ENCODE results near the gene ACTC1. TPM values are rescaled to one million over a fixed set of nuclear protein-coding genes. Genes with fewer than 3 reads are reported as not detected.

Gene ACTC1
- polyA plus RNA-seq, 1 donor (not counting 4 experiments of a cell fraction or from before 2014, with no cell fraction given) = not detected

GRCh38 chr15:34794590-34795206 is 651 bp downstream of the ACTC1 start:
- H3K4me2 ChIP-seq (ENCODE audit: control insufficient read depth, extremely low read depth, insufficient read depth, low read depth, low read length) = no peak overlapping the region
- H3K4me3 ChIP-seq (ENCODE audit: control insufficient read depth in 2 of 3, extremely low read depth in 1 of 3, insufficient read depth in 2 of 3, low read depth in 1 of 3, low read length in 3 of 3) = peak overlapping the region in 1 of 3 experiments; percentile 28
- H3K36me3 ChIP-seq (ENCODE audit: control insufficient read depth in 2 of 2, extremely low read depth in 1 of 2, insufficient read depth in 2 of 2, low read length in 2 of 2) = no peaks in the 10 kb centered on the region
- no peak overlapping the region for H2AFZ ChIP-seq (ENCODE audit: control insufficient read depth, low read length)
- H3K9me1 ChIP-seq (ENCODE audit: control insufficient read depth, extremely low read depth, insufficient read depth, low read length) = no peaks in the 10 kb centered on the region
- dilution Hi-C loops (cut with MboI; ENCODE audit: extremely low pct_ligation_motif_present, low sequenced_read_pairs) = no loop called here
- DNase-seq (ENCODE audit: low read depth, low spot score) (no peak), FAIRE-seq (no peak)
- no peaks in the 10 kb centered on the region for H4K20me1 ChIP-seq (ENCODE audit: control insufficient read depth, extremely low read depth, insufficient read depth, low read length)
- H3K9me3 ChIP-seq (ENCODE audit: control insufficient read depth, low read depth, low read length) = no peaks in the 10 kb centered on the region
- no peaks in the 10 kb centered on the region for H3K79me2 ChIP-seq (ENCODE audit: control insufficient read depth, insufficient read depth, low read length)
- TF ChIP-seq CTCF (optimal IDR thresholded peaks at IDR 0.05 in 1 of 3, IDR thresholded peaks at IDR 0.05 in 1 of 3, conservative IDR thresholded peaks at IDR 0.05 in 1 of 3; ENCODE audit: extremely low read depth in 1 of 3, insufficient read depth in 2 of 3, low read length in 3 of 3) (no peak), EZH2 (IDR thresholded peaks at IDR 0.05; ENCODE audit: low read length) (no peak)
- no peak overlapping the region for H3K9ac ChIP-seq (ENCODE audit: control insufficient read depth, extremely low read depth, insufficient read depth, low read length)
- peaks cover 60% of the 10 kb centered on the region for H3K27me3 ChIP-seq (ENCODE audit: control insufficient read depth, extremely low read depth, insufficient read depth, low read length)
- no peaks in the 10 kb centered on the region for H3K4me1 ChIP-seq (ENCODE audit: control insufficient read depth, extremely low read depth, insufficient read depth, low read length)
- no peak overlapping the region for H3K27ac ChIP-seq (ENCODE audit: control insufficient read depth, insufficient read depth, low read length)

- Histone ChIP-seq H3K4me3 (ENCODE audit: control insufficient read depth in 2 of 3, extremely low read depth in 1 of 3, insufficient read depth in 2 of 3, low read depth in 1 of 3, low read length in 3 of 3) (no peak overlapping the region), H3K4me1 (ENCODE audit: control insufficient read depth, extremely low read depth, insufficient read depth, low read length) (no peaks in the 10 kb centered on the region), H3K4me2 (ENCODE audit: control insufficient read depth, extremely low read depth, insufficient read depth, low read depth, low read length) (no peak overlapping the region), H2AFZ (ENCODE audit: control insufficient read depth, low read length) (no peak overlapping the region), H3K9me1 (ENCODE audit: control insufficient read depth, extremely low read depth, insufficient read depth, low read length) (no peaks in the 10 kb centered on the region), H3K27ac (ENCODE audit: control insufficient read depth, insufficient read depth, low read length) (no peak overlapping the region), H3K36me3 (ENCODE audit: control insufficient read depth in 2 of 2, extremely low read depth in 1 of 2, insufficient read depth in 2 of 2, low read length in 2 of 2) (no peaks in the 10 kb centered on the region), H3K27me3 (ENCODE audit: control insufficient read depth, extremely low read depth, insufficient read depth, low read length) (peaks cover 63% of the 10 kb centered on the region), H3K79me2 (ENCODE audit: control insufficient read depth, insufficient read depth, low read length) (no peaks in the 10 kb centered on the region), H3K9me3 (ENCODE audit: control insufficient read depth, low read depth, low read length) (no peaks in the 10 kb centered on the region), H3K9ac (ENCODE audit: control insufficient read depth, extremely low read depth, insufficient read depth, low read length) (no peak overlapping the region), H4K20me1 (ENCODE audit: control insufficient read depth, extremely low read depth, insufficient read depth, low read length) (no peaks in the 10 kb centered on the region)
- no peak for DNase-seq (ENCODE audit: low read depth, low spot score)
- TF ChIP-seq EZH2 (IDR thresholded peaks at IDR 0.05; ENCODE audit: low read length) (no peak), CTCF (optimal IDR thresholded peaks at IDR 0.05 in 1 of 3, IDR thresholded peaks at IDR 0.05 in 1 of 3, conservative IDR thresholded peaks at IDR 0.05 in 1 of 3; ENCODE audit: extremely low read depth in 1 of 3, insufficient read depth in 2 of 3, low read length in 3 of 3) (no peak)
- no peak for FAIRE-seq
- dilution Hi-C loops (cut with MboI; ENCODE audit: extremely low pct_ligation_motif_present, low sequenced_read_pairs) = no loop called here
These were observed 1.4 kb downstream of the ACTC1 start for GRCh38 chr15:34793901-34794300.

Data from keratinocyte (primary cell).